ENCODE data around the gene EFHB.

The EFHB gene

GRCh38 chr3:19947549-19948225, 13.7 kb upstream of the EFHB start:
- ATAC-seq: peak; percentile 51
- TF ChIP-seq POU6F1 (CRISPR knock-in tag; IDR thresholded peaks at IDR 0.05; ENCODE audit: borderline replicate concordance, low read depth) (no peak), TCF4 (CRISPR knock-in tag; IDR thresholded peaks at IDR 0.05; ENCODE audit: borderline replicate concordance) (no peak), TSHZ2 (CRISPR knock-in tag; IDR thresholded peaks at IDR 0.05) (no peak), CSRNP3 (CRISPR knock-in tag; IDR thresholded peaks at IDR 0.05) (no peak)

- TF ChIP-seq ZFP3 (CRISPR knock-in tag; IDR thresholded peaks at IDR 0.05) (0 out of 2 replicates have a peak, but pooled peaks have one; percentile 36), PATZ1 (CRISPR knock-in tag; IDR thresholded peaks at IDR 0.05; ENCODE audit: borderline replicate concordance) (peak; percentile 86), ZC3H10 (CRISPR knock-in tag; IDR thresholded peaks at IDR 0.05) (no peak)
- peak; percentile 96 for ATAC-seq
Measured at GRCh38 chr3:19946832-19947548, 13.0 kb upstream of the EFHB start, which contains the start of gene RAB5A. Gene RAB5A (plus strand): TSS chr3:19947097. CDS start chr3:19950899, 3,802 bp downstream.

- TF ChIP-seq ZNF8 (CRISPR knock-in tag; IDR thresholded peaks at IDR 0.05) (0 out of 2 replicates have a peak, but pooled peaks have one; percentile 14), TOX (CRISPR knock-in tag; IDR thresholded peaks at IDR 0.05; ENCODE audit: borderline replicate concordance) (no peak)
- peak; percentile 6 for ATAC-seq
Measured at GRCh38 chr3:19945969-19946831, 12.2 kb upstream of the EFHB start.

- no peak for ATAC-seq
- TF ChIP-seq TOX (CRISPR knock-in tag; IDR thresholded peaks at IDR 0.05; ENCODE audit: borderline replicate concordance) (no peak), PPARA (CRISPR knock-in tag; IDR thresholded peaks at IDR 0.05; ENCODE audit: borderline replicate concordance) (no peak), CSRNP3 (CRISPR knock-in tag; IDR thresholded peaks at IDR 0.05) (no peak), ZNF8 (CRISPR knock-in tag; IDR thresholded peaks at IDR 0.05) (no peak), ARNTL (CRISPR knock-in tag; IDR thresholded peaks at IDR 0.05; ENCODE audit: borderline replicate concordance, low read depth) (no peak), BACH2 (CRISPR knock-in tag; IDR thresholded peaks at IDR 0.05; ENCODE audit: borderline replicate concordance) (no peak), RARB (CRISPR knock-in tag; IDR thresholded peaks at IDR 0.05) (no peak), GLIS3 (CRISPR knock-in tag; IDR thresholded peaks at IDR 0.05) (no peak), ESRRG (CRISPR knock-in tag; IDR thresholded peaks at IDR 0.05) (no peak)
Measured at GRCh38 chr3:19945534-19945933, 11.5 kb upstream of the EFHB start.

Data from SK-N-SH treated with all-trans-retinoic acid at 6 μM for 48 hours (cell line).